HG02973 (cell line): Measurements from ENCODE around the gene GJA1.
"Not testable (repeated sequence)": the region's sequence is repeated elsewhere in the genome, so short reads cannot be mapped to it uniquely, and the experiment has no call there.

Experiments used
- ATAC-seq: cut with Tn5 transposase; IDR thresholded peaks from one replicate; pipeline ENCODE4 v1.9.1; 2021; ENCODE audit warnings: moderate library complexity; ENCODE audit not compliant: unreplicated experiment

The GJA1 gene

DNA sequence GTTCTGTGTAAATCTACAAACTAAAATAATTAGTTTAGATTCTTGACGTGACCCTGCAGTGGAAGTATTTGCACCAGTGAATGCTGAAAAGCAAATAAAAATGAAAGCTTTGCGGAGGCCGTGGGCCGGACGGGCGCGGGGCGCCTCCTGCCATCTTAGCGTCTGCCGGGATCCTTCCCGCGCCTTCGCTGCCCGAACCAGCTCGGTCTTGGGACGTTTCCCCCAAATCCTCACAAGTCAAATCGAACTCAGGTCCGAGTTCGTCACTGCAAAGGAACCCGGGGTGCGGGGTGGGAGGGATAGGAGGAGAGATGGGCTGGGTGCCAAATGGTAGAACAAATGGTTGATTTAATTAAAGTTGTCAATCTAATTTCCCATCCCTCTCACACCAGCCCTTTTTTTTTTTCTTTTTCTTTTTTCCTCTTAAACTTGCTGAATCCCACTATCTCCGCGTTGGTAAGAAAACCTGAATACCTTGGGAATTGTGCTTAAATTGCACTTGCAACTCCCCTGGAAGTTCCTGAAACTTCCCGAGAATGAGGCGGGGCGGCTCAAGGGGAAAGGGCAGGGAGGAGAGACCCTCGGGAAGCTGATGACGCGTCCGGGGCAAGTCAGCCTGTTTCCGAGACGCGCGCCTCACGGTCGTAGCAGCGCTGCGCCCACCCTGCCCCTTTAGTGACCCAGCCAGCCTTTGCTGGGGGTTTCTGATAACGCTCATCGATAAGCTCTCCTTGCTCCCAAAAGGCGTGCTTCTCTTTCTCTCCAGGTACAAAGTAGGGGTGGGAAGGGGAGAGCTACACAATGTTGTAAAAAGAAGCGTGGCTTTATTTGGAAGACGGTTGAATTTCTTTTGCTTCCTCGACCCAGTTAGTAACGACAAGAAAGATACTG is 1.8 kb downstream of the GJA1 start:
- ATAC-seq: no peak

DNA sequence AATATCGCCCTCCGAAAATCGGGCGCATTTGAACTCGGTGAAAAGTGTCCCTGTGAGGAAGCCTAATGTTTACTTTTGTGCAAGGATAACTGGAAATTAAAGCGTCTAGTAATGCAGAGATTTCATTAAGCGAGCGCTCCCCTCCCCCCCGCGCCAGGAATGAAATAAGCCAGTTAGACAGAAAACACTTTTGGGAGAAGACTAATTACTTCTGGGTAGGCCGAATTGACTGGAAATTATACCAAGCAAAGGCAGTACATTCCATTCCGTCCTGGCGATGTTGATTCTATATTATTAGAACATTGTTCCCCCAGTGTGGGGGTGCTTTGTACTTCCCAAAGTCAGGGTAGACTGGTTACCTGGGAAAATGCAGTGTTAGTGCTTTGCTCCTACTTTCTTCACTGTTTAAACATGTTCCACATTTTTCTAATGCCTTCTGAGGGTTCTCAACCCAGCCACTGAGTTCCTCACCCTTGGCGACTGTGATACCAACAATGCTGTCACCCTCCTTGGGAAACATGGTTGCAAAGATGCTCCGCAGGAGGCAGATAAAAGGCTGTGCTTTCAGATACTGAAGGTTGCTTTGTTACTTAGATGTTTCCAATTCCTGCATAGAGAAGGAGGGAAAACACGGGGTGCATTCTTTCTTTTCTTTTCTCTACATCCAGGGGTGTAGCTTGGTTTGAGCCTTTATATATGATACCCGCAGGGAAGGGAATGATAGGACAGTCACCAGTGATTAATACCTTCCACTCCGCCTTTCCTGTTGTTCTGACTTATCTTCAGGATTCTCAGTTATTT is 2.6 kb downstream of the GJA1 start:
- ATAC-seq: no peak

DNA sequence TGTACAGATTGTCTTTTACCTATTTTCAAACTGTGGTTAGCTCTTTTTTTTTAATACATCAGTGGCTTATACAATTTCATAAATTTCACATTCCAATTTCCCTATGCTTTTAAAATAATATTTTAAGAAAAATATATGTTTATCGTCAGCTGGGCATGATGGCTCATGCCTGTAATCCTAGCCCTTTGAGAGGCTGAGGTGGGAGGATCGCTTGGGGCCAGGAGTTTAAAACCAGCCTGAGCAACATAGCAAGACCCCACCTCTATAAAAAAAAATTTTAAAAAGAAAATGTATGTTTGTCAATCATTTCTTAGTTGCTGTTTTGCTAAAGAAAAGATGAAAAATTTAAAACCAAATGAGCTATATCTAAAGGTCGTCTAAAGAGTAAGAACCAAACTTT is 3.4 kb downstream of the GJA1 start:
- no peak for ATAC-seq

DNA sequence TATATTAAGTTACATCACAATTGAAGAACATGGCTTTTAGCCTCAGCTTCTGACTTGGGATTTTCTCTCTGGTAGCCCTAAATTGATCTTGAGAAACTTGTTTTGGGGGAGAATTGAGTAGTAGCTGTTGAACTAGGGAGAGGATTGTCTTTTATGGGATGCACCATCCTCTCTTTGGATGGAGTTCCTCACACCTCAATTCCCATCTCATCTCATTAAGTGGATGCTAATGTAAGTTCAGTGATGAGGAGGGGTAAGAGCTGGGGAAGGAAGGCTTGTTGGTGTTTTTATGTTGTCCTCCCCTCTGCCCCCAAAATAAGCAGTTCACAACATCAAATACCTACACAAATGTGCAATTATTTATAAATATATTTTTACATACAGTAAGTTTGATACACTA is 4.0 kb downstream of the GJA1 start:
- no peak for ATAC-seq

DNA sequence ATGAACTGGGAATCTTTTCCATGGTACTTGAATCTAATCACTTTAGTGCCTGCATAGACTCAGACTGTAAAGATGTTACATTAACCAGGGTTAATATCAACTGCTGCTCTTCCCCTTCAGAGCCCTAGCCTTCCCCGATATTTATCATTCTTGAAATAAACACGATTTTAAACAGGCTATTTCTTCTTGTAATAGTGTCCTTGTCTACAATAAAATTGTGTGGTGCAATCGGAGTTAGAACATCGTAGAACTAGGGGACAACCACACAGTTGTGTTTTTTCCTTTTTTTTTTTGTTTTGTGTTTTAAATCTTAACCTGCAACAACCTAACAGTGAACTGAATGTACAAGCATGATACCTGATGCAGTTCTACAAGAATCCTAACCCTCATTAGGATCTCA is 4.5 kb downstream of the GJA1 start:
- no peak for ATAC-seq

DNA sequence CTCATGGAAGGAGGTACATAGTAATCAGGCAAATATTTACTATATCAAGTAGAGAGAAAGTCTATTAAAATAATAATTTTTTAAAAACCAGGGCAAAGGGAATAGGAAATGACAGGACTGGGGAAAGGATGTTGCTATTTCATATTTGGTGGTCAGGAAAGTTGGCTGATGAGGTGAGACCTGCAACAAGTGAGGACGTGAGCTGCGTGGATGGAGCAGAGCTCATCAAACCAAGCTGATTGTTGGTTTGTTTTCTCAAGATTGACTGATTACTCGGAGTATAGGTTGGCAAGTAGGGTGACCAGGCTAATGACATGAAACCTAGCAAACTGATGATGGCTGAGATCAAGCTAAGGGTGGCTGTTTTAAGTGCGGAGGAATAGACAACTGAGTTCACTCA is 6.0 kb downstream of the GJA1 start:
- ATAC-seq: no peak

DNA sequence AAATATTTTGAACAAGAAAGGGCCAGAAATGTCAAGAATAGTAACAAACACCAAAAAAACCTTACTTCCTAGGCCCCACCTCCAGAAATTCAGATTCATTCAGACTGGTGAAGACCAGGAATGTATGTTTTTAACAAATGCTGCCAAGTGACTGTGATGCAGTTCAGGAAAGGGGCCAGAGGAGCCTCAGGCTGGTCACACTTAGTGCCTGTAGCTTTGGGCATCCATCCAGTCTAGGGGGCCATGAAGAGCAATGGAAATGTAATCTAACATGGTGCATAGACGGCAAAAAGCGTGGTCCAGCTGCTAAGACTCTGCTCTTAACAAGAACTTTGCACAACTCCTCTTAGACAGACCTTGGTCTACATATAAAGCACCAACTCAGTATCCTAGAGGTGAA is 7.1 kb downstream of the GJA1 start:
- no peak for ATAC-seq

DNA sequence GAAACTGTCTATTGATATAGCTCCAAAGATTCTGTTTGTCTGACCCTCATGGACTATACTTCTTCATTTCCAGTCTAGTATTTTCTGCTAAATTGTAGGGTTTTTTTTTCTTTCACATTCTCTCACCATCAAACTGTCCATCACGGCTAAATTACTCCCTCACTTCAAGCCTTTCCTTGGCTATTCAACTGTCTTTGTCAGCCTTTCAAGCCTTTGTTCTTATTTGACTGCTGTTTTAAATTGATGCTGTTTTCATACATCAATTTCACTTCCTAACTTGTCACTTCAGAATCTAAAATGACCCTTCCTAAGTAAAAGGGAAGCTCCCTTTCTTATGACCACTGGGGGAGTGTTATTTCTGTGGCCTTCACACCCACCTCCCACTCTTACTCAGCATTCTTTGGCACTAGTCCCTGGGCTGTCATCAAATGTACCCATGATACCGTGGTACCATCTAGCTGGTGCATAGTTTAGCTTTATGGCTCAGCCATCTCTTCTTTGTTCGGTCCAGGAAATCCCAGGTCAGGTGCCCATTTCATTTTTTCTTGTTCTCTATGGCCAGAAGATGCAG is 8.6 kb downstream of the GJA1 start:
- no peak for ATAC-seq

DNA sequence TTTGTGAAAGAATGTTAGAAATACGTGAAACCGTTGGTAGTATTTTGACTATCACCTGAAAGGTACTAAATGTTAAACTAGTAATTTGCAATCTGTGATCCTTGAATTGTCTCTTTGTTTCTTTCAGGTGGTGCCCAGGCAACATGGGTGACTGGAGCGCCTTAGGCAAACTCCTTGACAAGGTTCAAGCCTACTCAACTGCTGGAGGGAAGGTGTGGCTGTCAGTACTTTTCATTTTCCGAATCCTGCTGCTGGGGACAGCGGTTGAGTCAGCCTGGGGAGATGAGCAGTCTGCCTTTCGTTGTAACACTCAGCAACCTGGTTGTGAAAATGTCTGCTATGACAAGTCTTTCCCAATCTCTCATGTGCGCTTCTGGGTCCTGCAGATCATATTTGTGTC is 11.3 kb downstream of the GJA1 start:
- not testable (repeated sequence) for ATAC-seq

DNA sequence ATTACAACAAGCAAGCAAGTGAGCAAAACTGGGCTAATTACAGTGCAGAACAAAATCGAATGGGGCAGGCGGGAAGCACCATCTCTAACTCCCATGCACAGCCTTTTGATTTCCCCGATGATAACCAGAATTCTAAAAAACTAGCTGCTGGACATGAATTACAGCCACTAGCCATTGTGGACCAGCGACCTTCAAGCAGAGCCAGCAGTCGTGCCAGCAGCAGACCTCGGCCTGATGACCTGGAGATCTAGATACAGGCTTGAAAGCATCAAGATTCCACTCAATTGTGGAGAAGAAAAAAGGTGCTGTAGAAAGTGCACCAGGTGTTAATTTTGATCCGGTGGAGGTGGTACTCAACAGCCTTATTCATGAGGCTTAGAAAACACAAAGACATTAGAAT is 12.3 kb downstream of the GJA1 start:
- not testable (repeated sequence) for ATAC-seq

DNA sequence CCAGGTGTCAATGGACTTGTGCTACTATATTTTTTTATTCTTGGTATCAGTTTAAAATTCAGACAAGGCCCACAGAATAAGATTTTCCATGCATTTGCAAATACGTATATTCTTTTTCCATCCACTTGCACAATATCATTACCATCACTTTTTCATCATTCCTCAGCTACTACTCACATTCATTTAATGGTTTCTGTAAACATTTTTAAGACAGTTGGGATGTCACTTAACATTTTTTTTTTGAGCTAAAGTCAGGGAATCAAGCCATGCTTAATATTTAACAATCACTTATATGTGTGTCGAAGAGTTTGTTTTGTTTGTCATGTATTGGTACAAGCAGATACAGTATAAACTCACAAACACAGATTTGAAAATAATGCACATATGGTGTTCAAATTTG is 13.1 kb downstream of the GJA1 start:
- not testable (repeated sequence) for ATAC-seq

DNA sequence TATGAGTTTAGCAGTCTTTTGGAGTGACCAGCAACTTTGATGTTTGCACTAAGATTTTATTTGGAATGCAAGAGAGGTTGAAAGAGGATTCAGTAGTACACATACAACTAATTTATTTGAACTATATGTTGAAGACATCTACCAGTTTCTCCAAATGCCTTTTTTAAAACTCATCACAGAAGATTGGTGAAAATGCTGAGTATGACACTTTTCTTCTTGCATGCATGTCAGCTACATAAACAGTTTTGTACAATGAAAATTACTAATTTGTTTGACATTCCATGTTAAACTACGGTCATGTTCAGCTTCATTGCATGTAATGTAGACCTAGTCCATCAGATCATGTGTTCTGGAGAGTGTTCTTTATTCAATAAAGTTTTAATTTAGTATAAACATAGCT is 13.9 kb downstream of the GJA1 start:
- no peak for ATAC-seq

DNA sequence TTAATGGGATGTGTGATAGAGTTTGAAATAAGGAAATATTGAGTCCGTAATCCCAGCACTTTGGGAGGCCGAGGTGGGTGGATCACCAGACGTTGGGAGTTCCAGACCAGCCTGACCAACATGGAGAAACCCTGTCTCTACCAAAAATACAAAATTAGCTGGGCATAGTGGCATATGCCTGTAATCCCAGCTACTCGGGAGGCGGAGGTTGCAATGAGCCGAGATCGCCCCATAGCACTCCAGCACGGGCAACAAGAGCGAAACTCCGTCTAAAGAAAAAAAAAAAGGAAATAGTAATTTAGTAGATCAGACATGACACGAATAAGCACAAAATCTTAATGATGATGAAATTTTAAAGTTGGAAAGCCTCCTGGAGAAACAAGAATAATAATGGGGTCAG is 14.8 kb downstream of the GJA1 start:
- ATAC-seq: no peak

DNA sequence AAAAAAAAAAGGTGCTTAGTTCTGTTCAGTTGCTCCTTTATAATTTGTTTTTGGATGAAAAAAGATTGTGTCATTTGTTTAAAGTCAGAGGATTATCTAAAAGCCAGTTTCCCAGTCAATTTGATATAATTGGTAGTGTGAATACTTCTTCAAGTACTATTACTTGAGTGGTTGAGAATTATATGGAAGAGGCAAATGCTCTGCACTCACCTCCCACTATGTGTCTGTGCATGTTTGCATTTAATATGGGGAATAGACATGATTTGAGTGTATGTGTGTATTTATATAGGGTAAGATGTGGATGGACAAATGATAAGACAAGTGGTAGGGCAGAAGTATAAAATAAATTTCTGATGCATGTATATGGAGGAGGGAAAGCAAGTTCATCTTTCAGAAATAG is 15.8 kb downstream of the GJA1 start:
- ATAC-seq: no peak

DNA sequence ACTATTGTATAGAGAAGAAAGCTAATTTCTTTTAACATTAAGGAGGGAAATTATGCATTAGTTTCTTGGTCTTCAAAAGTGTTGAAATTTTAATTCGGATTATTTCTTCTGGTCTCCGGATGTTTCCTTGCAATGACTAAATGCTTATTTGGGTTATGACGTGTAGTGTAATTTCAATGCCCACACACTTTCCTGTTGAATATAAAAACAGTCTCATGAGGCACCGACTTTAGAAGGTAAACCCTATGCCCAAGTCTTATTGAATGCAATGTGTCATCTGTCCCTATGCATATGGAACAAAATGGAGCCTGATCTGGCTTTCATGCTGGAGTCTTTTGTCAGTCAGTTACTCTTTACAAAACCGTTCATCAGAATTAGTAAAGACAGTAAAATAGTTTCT is 17.7 kb downstream of the GJA1 start:
- ATAC-seq: no peak

DNA sequence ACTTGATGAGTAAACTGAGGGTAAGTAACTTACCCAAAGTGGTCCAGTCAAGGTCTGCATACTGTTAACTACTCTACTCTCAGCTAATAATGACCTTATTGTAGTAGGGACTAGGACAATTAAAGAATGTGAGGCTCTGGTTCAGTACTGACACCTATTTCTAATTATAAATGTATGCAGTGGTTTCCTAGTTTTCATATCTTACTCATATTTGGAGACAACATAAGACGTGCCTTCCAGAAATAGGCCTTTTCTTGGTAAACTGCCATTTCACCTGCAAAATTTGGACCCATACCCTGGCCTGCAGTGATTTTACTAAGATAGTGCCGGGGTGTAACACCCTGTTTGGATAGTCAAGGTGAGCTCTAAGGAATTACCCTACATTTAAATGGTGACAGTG is 24.7 kb downstream of the GJA1 start:
- no peak for ATAC-seq

DNA sequence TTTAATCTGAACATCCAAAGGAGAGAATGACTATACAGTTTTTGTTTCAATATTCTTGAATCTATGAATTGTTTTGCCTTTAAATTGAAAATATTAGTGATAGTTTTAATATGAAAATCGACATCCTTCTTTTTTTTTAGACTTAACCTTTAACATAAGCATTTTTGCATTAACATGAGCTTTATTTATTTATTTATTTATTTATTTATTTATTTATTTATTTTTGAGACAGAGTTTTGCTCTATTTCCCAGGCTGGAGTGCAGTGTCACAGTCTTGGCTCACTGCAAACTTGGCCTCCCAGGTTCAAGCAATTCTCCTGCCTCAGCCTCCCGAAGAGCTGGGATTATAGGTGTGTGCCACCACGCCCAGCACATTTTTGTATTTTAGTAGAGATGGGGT is 27.6 kb downstream of the GJA1 start:
- ATAC-seq: no peak

DNA sequence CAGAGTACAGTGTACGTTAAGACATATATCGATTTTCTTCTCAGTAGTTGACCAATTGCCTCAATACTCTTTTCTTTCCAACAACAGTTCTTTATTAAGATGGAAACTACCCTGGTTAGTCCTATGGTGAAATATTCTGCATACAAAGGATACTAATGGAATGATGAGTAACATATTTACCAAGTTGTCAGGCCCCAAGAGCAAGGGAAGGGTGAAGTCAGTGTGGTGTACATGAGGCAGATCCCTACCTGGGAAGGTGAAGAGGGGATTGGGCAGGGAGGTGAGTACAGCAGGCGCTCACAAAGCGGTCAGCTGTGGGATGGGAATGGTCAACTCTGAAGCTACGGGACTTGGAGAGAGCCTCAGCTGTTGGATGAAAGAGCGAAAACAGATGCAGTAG is 29.7 kb downstream of the GJA1 start:
- no peak for ATAC-seq

DNA sequence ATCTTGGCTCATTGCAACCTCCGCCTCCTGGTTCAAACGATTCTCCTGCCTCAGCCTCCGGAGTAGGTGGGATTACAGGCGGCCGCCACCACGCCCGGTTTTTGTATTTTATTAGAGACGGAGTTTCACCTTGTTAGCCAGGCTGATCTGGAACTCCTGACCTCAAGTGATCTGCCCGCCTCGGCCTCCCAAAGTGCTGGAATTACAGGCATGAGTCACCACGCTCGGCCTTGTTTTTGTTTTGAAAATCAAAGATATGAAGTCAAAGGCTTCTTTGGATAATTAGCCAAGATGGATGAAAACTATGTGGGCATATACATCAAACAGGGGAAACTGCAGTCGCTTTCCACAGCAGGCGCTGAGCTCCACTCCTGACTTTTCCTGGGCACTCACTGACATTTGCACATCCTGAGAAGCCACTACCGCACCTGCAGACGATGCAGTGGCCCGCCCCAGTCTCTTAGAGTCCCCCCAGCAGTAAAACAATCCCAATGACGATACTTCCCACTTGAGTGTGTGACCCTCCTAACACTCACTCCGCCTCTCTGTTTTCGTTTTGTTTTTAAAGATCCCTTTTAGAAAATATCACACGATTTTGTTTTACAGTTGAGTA is 44.1 kb downstream of the GJA1 start:
- no peak for ATAC-seq

DNA sequence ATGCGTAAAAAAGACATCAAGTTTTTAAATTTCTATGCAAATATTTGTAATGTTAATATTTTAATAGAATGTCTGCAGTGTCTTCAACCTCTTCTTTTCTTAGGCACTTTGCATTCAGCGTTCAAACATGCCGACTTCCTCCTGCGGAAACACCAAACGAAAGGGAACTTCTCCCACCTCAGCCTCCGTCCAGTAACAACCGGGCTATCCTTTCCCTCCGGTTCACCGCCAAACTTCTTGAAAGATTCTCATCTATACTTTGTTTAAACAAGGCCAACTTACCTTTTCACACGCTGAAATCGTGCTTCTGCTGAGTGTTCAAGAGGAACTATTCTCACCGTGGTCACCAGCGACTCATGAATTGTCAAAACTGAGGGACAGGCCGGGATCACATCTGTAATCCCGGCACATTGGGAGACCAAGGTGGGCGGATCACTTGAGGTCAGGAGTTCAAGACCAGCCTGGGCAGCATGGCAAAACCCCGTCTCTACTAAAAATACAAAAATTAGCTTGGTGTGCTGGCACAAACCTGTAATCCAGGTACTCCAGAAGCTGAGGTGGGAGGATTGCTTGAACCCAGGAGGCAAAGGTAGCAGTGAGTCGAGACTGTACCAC is 44.8 kb downstream of the GJA1 start:
- ATAC-seq: no peak
